ENCODE data around the gene DMWD. TPM values are rescaled to one million over a fixed set of nuclear protein-coding genes. Genes with fewer than 3 reads are reported as not detected.

Gene DMWD
- total RNA-seq, 1 experiment from 2014 or later = 34.9 TPM

- intact Hi-C loops (cut with micrococcal nuclease) = no loop called here
- H4K20me1 ChIP-seq (ENCODE audit: low read length) = no peaks in the 10 kb centered on the region
- H3K27me3 ChIP-seq (ENCODE audit: low read length) = no peaks in the 10 kb centered on the region
- POLR2A ChIA-PET (ENCODE audit: unreplicated experiment) = no interaction called here
- H3K27ac ChIP-seq (ENCODE audit: low read length) = no peak overlapping the region
- H3K9me3 ChIP-seq (ENCODE audit: low read length) = no peaks in the 10 kb centered on the region
- H3K4me2 ChIP-seq (ENCODE audit: low read length) = peak overlapping the region; percentile 70
- no peaks in the 10 kb centered on the region for H3K9me2 ChIP-seq (replicated peaks; ENCODE audit: low read length)
- peaks cover 49% of the 10 kb centered on the region for H3K4me1 ChIP-seq (ENCODE audit: insufficient read depth, low read length)
- H2AFZ ChIP-seq (ENCODE audit: low read length) = no peak overlapping the region
- no peaks in the 10 kb centered on the region for H3F3A ChIP-seq (ENCODE audit: low read length, unreplicated experiment)
- no peaks in the 10 kb centered on the region for H3K36me3 ChIP-seq (ENCODE audit: low read depth, low read length)
- DNase-seq (no peak), ATAC-seq (no peak)
- H3K4me3 ChIP-seq (ENCODE audit: low read length) = no peak overlapping the region
- H3K79me2 ChIP-seq (ENCODE audit: low read length) = no peaks in the 10 kb centered on the region
- BruUV-seq (replicated peaks) = no TSS peak
- CTCF ChIA-PET = no interaction called here
- TF ChIP-seq EZH2phosphoT487 (IDR thresholded peaks at IDR 0.05; ENCODE audit: borderline replicate concordance, low read length) = no peak
- no peak for TF ChIP-seq EZH2 (IDR thresholded peaks at IDR 0.05; ENCODE audit: low read length, unreplicated experiment)
- TF ChIP-seq CTCF (conservative IDR thresholded peaks at IDR 0.05; ENCODE audit: low read depth, low read length) = no peak
- H3K9ac ChIP-seq (ENCODE audit: low read length) = no peak overlapping the region
Observed at GRCh38 chr19:45780146-45780447, 12.5 kb downstream of the DMWD start.

GRCh38 chr19:45779231-45780145 lies 13.2 kb downstream of the DMWD start:
- POLR2A ChIA-PET (ENCODE audit: unreplicated experiment) = interaction anchor here (0.5 kb wide), 1 partner anchor 13 kb away, joined by 8 read pairs; the partner anchor contains the start of gene DMWD
- ATAC-seq (peak; percentile 72), DNase-seq (peak; percentile 86)
- no peaks in the 10 kb centered on the region for H3K36me3 ChIP-seq (ENCODE audit: low read depth, low read length)
- peak overlapping the region; percentile 86 for H3K4me2 ChIP-seq (ENCODE audit: low read length)
- H3K4me3 ChIP-seq (ENCODE audit: low read length) = peak overlapping the region; percentile 68
- H3K9me2 ChIP-seq (replicated peaks; ENCODE audit: low read length) = no peaks in the 10 kb centered on the region
- H3K27ac ChIP-seq (ENCODE audit: low read length) = no peak overlapping the region
- H3K9ac ChIP-seq (ENCODE audit: low read length) = no peak overlapping the region
- H3K79me2 ChIP-seq (ENCODE audit: low read length) = no peaks in the 10 kb centered on the region
- H3F3A ChIP-seq (ENCODE audit: low read length, unreplicated experiment) = no peaks in the 10 kb centered on the region
- H3K4me1 ChIP-seq (ENCODE audit: insufficient read depth, low read length) = peaks cover 49% of the 10 kb centered on the region
- intact Hi-C loops (cut with micrococcal nuclease) = no loop called here
- no peaks in the 10 kb centered on the region for H4K20me1 ChIP-seq (ENCODE audit: low read length)
- TF ChIP-seq EZH2phosphoT487 (IDR thresholded peaks at IDR 0.05; ENCODE audit: borderline replicate concordance, low read length) = no peak
- TF ChIP-seq CTCF (conservative IDR thresholded peaks at IDR 0.05; ENCODE audit: low read depth, low read length) = peak; percentile 77
- H2AFZ ChIP-seq (ENCODE audit: low read length) = peak overlapping the region; percentile 68
- no peaks in the 10 kb centered on the region for H3K27me3 ChIP-seq (ENCODE audit: low read length)
- no peaks in the 10 kb centered on the region for H3K9me3 ChIP-seq (ENCODE audit: low read length)
- CTCF ChIA-PET = interaction anchor here (1.1 to 1.5 kb wide), 2 partner anchors 9 to 12 kb away, joined by 4 to 19 read pairs; partner anchors contain the start of gene SIX5
- BruUV-seq (replicated peaks) = no TSS peak
